DND-41 (cell line): Measurements from ENCODE around the gene BLID.

Experiments
- ATAC-seq: fragments of 200-7000 bp; cut with Tn5 transposase; 3 replicates; pipeline ENCODE4 v1.9.1; 2021; ENCODE audit warnings: low read depth; ENCODE audit not compliant: insufficient read depth
- DNase-seq: peaks from one replicate; pipeline ENCODE4 v3.0.0-alpha.2; 2020
- H2AFZ ChIP-seq: 2 replicates; pipeline ENCODE4 v1.6.0; 2012; ENCODE audit warnings: low read depth, low read length
- H3K27ac ChIP-seq: 2 replicates; pipeline ENCODE4 v1.5.1; 2012; ENCODE audit warnings: low read length, inconsistent platforms
- H3K27me3 ChIP-seq: fragments of 200-600 bp; sonication (generic); 2 replicates; pipeline ENCODE4 v1.6.0; 2012; ENCODE audit warnings: low read length, mild to moderate bottlenecking, inconsistent platforms; ENCODE audit not compliant: insufficient read depth, poor library complexity
- H3K36me3 ChIP-seq: 2 replicates; pipeline ENCODE4 v1.5.1; 2012; ENCODE audit warnings: low read length, inconsistent platforms; ENCODE audit not compliant: insufficient read depth
- H3K4me1 ChIP-seq: 2 replicates; pipeline ENCODE4 v1.5.1; 2012; ENCODE audit warnings: mild to moderate bottlenecking, low read length; ENCODE audit not compliant: insufficient read depth
- H3K4me2 ChIP-seq: 2 replicates; pipeline ENCODE4 v1.6.0; 2012; ENCODE audit warnings: mild to moderate bottlenecking, moderate library complexity, low read length, inconsistent platforms; ENCODE audit not compliant: insufficient read depth
- H3K4me3 ChIP-seq, 2 experiments: fragments of 200-600 bp in 1 of 2; shearing (Covaris generic) in 1 of 2; 2 replicates each; pipeline ENCODE4 v1.5.1; 2012 to 2016; ENCODE audit warnings: inconsistent platforms in 2 of 2, low read length in 2 of 2, mild to moderate bottlenecking in 2 of 2, low read depth in 1 of 2, moderate library complexity in 1 of 2
- H3K79me2 ChIP-seq: 2 replicates; pipeline ENCODE4 v1.6.0; 2012; ENCODE audit warnings: low read length, inconsistent platforms; ENCODE audit not compliant: insufficient read depth
- H3K9ac ChIP-seq: 2 replicates; pipeline ENCODE4 v1.6.0; 2012; ENCODE audit warnings: low read depth, mild to moderate bottlenecking, inconsistent platforms, low read length, moderate library complexity
- H3K9me3 ChIP-seq: 2 replicates; pipeline ENCODE4 v1.5.1; 2012; ENCODE audit warnings: low read length, moderate library complexity, mild to moderate bottlenecking, inconsistent platforms; ENCODE audit not compliant: insufficient read depth, severe bottlenecking
- H4K20me1 ChIP-seq: 2 replicates; pipeline ENCODE4 v1.6.0; 2012; ENCODE audit warnings: low read length; ENCODE audit not compliant: insufficient read depth
- EZH2 ChIP-seq: IDR thresholded peaks from 3 replicates; pipeline ENCODE4 v1.6.1; 2012; ENCODE audit warnings: borderline replicate concordance, low read depth, mild to moderate bottlenecking, moderate library complexity, low read length, inconsistent platforms; ENCODE audit not compliant: severe bottlenecking
- TF ChIP-seq, protein P1 (sequence below): IDR thresholded peaks from 2 replicates; pipeline ENCODE4 v1.5.1; 2012; ENCODE audit warnings: borderline replicate concordance, low read length, moderate library complexity, mild to moderate bottlenecking; ENCODE audit not compliant: poor library complexity, severe bottlenecking; ENCODE audit errors: extremely low read depth

Gene BLID

DNA sequence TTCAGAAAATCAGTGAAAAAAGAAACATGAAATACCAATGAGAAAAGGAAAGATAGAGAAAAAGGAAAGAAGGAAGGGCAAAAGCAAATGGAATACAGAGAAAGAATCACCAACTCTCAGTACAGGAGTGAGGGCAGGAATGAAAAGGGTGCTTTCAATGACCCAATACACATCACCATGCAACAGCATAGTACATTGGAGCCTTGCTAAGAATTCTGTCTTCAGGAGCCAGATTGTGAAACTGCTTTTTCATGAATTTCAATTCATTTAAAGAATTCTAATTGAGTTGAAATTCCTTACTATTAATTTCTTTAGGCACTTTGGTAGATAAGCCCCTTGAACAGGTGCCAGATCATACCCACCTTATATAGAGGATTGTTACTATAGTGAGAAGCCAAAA lies 34.9 kb downstream of the BLID start:
- Histone ChIP-seq H3K36me3 (no peaks in the 10 kb centered on the region), H3K4me1 (no peaks in the 10 kb centered on the region), H3K9ac (no peak overlapping the region), H3K27me3 (no peaks in the 10 kb centered on the region), H3K27ac (no peak overlapping the region), H2AFZ (no peak overlapping the region), H4K20me1 (no peaks in the 10 kb centered on the region), H3K79me2 (no peaks in the 10 kb centered on the region), H3K4me2 (no peak overlapping the region), H3K4me3 (no peak overlapping the region), H3K9me3 (no peaks in the 10 kb centered on the region)
- TF ChIP-seq, protein P1, sequence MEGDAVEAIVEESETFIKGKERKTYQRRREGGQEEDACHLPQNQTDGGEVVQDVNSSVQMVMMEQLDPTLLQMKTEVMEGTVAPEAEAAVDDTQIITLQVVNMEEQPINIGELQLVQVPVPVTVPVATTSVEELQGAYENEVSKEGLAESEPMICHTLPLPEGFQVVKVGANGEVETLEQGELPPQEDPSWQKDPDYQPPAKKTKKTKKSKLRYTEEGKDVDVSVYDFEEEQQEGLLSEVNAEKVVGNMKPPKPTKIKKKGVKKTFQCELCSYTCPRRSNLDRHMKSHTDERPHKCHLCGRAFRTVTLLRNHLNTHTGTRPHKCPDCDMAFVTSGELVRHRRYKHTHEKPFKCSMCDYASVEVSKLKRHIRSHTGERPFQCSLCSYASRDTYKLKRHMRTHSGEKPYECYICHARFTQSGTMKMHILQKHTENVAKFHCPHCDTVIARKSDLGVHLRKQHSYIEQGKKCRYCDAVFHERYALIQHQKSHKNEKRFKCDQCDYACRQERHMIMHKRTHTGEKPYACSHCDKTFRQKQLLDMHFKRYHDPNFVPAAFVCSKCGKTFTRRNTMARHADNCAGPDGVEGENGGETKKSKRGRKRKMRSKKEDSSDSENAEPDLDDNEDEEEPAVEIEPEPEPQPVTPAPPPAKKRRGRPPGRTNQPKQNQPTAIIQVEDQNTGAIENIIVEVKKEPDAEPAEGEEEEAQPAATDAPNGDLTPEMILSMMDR = no peak
- TF ChIP-seq EZH2 = no peak
- DNase-seq (no peak), ATAC-seq (no peak)

DNA sequence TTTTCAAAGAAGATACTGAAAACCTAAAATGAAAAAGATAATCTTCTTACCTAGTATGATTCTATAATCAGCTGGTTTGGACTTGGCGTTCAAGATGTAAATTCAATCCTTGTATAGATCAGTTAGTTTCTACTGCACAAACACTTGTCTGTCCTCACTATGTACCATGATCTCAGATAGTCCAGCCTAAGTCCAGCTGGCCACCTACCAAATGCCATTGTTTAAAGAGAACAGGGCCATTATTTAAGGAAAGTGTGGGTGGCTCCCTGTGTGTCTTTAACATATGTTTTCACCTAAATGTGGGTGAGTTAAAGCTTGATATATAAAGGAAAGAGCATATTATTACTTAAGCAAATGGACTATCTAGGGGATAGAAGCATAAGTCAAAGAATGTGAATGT lies 38.6 kb downstream of the BLID start:
- Histone ChIP-seq H4K20me1 (no peaks in the 10 kb centered on the region), H3K4me1 (no peaks in the 10 kb centered on the region), H3K4me2 (no peak overlapping the region), H3K9me3 (no peaks in the 10 kb centered on the region), H2AFZ (no peak overlapping the region), H3K4me3 (no peak overlapping the region), H3K36me3 (no peaks in the 10 kb centered on the region), H3K27me3 (peaks cover 6% of the 10 kb centered on the region), H3K9ac (no peak overlapping the region), H3K79me2 (no peaks in the 10 kb centered on the region), H3K27ac (no peak overlapping the region)
- TF ChIP-seq EZH2 = no peak
- TF ChIP-seq, protein P1 = no peak
- ATAC-seq (no peak), DNase-seq (no peak)

DNA sequence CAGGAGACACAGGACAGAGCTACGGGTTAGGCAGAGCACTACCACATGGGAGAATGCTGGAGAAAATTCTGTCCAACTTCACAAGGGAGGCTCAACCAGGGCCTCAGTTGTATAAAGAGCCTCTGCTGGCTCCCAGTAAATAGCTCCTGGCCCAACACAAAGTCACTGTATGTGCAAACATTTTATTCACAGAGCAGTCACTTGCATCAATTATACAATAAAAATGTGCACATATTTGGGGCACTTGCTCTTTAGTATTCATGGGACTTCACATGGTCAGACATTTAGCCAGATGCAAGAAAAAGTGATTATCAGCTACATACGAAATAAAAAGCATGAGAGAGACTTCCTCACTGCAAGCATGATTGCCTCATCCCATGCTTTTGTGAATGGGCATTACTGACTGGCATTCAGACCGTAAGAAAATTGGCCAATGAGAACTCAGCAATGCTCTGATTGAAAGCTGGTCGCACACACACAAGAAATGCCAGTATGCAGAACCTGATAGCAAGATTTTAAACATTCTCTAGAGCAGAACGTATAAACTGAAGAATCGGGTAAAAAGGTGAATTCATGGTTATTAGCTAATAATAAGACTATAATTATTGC lies 39.4 kb downstream of the BLID start:
- Histone ChIP-seq H2AFZ (no peak overlapping the region), H3K9me3 (no peaks in the 10 kb centered on the region), H3K4me3 (no peak overlapping the region), H3K36me3 (no peaks in the 10 kb centered on the region), H3K9ac (no peak overlapping the region), H3K4me1 (no peaks in the 10 kb centered on the region), H4K20me1 (no peaks in the 10 kb centered on the region), H3K27me3 (peaks cover 6% of the 10 kb centered on the region), H3K27ac (no peak overlapping the region), H3K4me2 (no peak overlapping the region), H3K79me2 (no peaks in the 10 kb centered on the region)
- no peak for ATAC-seq
- DNase-seq = no peak
- TF ChIP-seq, protein P1 = no peak
- no peak for TF ChIP-seq EZH2
